ENCODE data around the gene TBX4.

Gene TBX4

GRCh38 chr17:61534414-61534813, 82.2 kb downstream of the TBX4 start:
- DNase-seq, result no peak
